ENCODE measurements around the gene FCHO2.

Gene FCHO2

GRCh38 chr5:73094415-73094814 is 138.6 kb downstream of the FCHO2 start:
- H3K27ac ChIP-seq = no peak overlapping the region
- TF ChIP-seq, protein P1, sequence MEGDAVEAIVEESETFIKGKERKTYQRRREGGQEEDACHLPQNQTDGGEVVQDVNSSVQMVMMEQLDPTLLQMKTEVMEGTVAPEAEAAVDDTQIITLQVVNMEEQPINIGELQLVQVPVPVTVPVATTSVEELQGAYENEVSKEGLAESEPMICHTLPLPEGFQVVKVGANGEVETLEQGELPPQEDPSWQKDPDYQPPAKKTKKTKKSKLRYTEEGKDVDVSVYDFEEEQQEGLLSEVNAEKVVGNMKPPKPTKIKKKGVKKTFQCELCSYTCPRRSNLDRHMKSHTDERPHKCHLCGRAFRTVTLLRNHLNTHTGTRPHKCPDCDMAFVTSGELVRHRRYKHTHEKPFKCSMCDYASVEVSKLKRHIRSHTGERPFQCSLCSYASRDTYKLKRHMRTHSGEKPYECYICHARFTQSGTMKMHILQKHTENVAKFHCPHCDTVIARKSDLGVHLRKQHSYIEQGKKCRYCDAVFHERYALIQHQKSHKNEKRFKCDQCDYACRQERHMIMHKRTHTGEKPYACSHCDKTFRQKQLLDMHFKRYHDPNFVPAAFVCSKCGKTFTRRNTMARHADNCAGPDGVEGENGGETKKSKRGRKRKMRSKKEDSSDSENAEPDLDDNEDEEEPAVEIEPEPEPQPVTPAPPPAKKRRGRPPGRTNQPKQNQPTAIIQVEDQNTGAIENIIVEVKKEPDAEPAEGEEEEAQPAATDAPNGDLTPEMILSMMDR (conservative IDR thresholded peaks at IDR 0.05) = no peak
- TF ChIP-seq ZFX (IDR thresholded peaks at IDR 0.05) = no peak

GRCh38 chr5:73095564-73096238 is 139.9 kb downstream of the FCHO2 start:
- TF ChIP-seq ZFX (IDR thresholded peaks at IDR 0.05) = no peak
- TF ChIP-seq, protein P1 (conservative IDR thresholded peaks at IDR 0.05) = no peak

DNA sequence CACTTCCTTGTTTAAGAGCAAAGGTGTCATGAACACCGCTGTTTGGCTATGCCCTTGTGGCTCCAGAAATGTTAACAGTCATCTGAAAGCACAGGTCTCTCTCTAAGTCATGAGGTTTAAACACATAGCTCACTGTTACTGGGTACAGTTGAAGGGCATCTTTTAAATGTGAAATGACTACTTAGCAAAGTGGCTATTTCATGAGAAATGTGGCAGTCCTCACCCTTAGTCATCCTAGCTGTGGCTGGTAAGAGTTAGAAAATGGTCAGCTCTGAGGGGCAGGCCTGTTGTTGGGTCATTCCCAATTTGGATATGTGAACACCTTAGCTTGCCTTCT is 140.4 kb downstream of the FCHO2 start:
- TF ChIP-seq ZFX (IDR thresholded peaks at IDR 0.05) = no peak
- TF ChIP-seq, protein P1 (conservative IDR thresholded peaks at IDR 0.05) = no peak

More at GRCh38 chr5:73095564-73096238, 139.9 kb downstream of the FCHO2 start:
- no peak overlapping the region for H3K27ac ChIP-seq

DNA sequence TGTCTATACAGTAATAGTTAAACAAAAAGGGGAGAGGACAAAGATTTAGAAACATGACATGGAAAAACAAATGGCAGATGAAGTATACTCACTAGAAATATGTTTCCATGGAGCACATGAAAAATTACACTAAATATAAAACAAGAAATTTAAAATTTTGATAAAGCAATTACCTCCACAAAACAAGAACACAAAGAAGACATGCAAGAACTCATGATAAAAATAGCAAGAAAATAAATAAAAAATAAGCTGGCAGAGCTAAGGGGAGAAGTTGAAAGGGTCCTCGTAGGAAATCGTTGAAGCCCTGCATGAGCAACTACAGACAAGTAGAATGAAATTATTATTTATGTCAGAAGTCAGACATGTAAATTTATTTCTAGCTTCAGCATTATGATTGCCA is 141.9 kb downstream of the FCHO2 start:
- no peak overlapping the region for H3K27ac ChIP-seq
- TF ChIP-seq, protein P1 (conservative IDR thresholded peaks at IDR 0.05) = no peak
- no peak for TF ChIP-seq ZFX (IDR thresholded peaks at IDR 0.05)

More for the DNA sequence above, 140.4 kb downstream of the FCHO2 start:
- no peak overlapping the region for H3K27ac ChIP-seq

DNA sequence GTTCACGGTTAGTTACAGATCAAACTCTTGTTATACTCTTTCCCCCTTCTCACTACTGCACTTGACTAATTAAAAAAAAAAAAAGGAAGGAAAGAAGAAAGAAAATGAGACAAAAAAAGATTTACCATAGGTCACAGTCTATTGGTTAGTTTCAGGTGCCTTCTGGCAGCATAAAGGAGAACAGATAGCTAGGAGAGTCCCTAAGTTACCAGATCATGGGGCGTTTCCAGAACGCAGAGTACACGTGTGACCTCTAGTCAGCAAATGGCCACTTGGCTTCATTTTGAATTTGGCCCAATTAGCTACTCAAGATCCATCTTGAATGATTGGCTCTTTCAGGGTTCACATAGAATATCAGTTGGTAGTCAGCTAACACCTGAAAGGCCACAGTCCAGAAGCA is 144.3 kb downstream of the FCHO2 start:
- no peak overlapping the region for H3K27ac ChIP-seq
- TF ChIP-seq ZFX (IDR thresholded peaks at IDR 0.05) = no peak
- TF ChIP-seq, protein P1 (conservative IDR thresholded peaks at IDR 0.05) = no peak

DNA sequence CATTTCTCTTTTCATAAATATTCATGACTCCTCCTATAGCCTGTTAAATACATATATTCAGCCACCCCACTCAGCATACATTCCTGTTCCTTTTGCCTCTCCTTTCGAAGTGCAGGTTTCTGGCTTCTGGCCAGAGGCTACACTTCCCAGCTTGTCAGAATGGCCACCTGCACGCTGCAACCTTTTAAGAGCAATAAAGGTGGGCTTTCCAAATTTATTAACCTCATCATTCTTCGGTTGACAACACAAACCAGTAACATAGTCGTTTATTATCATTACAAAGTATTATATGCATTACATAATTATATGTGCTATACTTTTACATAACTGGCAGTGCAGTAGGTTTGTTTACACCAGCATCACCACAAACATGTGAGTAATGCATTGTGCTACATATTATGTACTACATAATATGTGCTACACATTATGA is 148.0 kb downstream of the FCHO2 start:
- no peak for TF ChIP-seq ZFX (IDR thresholded peaks at IDR 0.05)
- TF ChIP-seq, protein P1 (conservative IDR thresholded peaks at IDR 0.05) = no peak
- no peak overlapping the region for H3K27ac ChIP-seq

DNA sequence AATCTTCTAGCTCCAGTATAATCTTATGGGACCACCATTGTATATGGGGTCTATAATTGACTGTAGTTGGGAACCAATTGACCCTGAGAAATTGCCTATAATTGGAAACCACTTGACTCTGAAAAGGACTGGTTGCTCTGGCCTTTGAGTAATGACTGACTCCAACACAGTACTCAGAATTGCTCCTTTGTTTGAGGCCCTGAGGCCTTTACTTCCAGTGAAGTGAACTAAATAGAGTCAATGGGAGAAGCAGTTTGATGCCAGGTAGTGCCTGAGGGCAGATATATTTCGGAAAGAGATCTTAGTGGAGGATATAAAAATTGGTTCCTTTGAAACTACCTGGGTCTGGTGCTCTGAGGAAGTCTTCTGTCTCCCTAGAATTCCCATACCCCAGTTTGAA is 148.5 kb downstream of the FCHO2 start:
- TF ChIP-seq ZFX (IDR thresholded peaks at IDR 0.05) = no peak
- TF ChIP-seq, protein P1 (conservative IDR thresholded peaks at IDR 0.05) = no peak
- no peak overlapping the region for H3K27ac ChIP-seq

Measured in C4-2B (cell line).